Left lung (tissue), 10 donors: ENCODE measurements around the gene TAS2R40. TPM values are rescaled to one million over a fixed set of nuclear protein-coding genes. Genes with fewer than 3 reads are reported as not detected.

Source experiments
- ATAC-seq: fragments of 200-7000 bp; cut with Tn5 transposase; one replicate; pipeline ENCODE4 v1.9.1; 2020; ENCODE audit warnings: moderate library complexity
- DNase-seq, 4 donors: peaks; one replicate each; pipeline ENCODE4 v3.0.0-alpha.2; 2013 to 2020
- H3K27ac ChIP-seq, 2 donors: fragments of 200-600 bp; sonication (generic) in 1 of 2; one replicate each; pipeline versions ENCODE4 v1.5.0 to v1.8.0; 2020 to 2021
- H3K27me3 ChIP-seq, 2 donors: fragments of 200-600 bp; sonication (generic) in 1 of 2; one replicate each; pipeline versions ENCODE4 v1.5.0 to v1.8.0; 2020 to 2021
- H3K36me3 ChIP-seq, 2 donors: fragments of 200-600 bp; sonication (generic) in 1 of 2; one replicate each; pipeline versions ENCODE4 v1.5.0 to v1.8.0; 2020 to 2021
- H3K4me1 ChIP-seq, 2 donors: fragments of 200-600 bp; one replicate each; pipeline ENCODE4 v1.8.0; 2021
- H3K4me3 ChIP-seq, 2 donors: fragments of 200-600 bp; sonication (generic) in 1 of 2; one replicate each; pipeline versions ENCODE4 v1.5.0 to v1.8.0; 2020 to 2021; ENCODE audit warnings: mild to moderate bottlenecking in 1 of 2
- H3K9me3 ChIP-seq, 2 donors: fragments of 200-600 bp; sonication (generic) in 1 of 2; one replicate each; pipeline versions ENCODE4 v1.5.0 to v1.8.0; 2020 to 2021
- intact Hi-C, 2 donors: fragments of 100-400 bp; cut with DNase I; formaldehyde crosslinking; loops; one replicate each; pipeline versions ENCODE4 v1.11.2 to v1.14.2; 2022
- polyA plus RNA-seq, 6 donors: library from polyadenylated mRNA; unstranded; fragments of 120-200 nt; gene quantifications; one replicate each; pipeline ENCODE4 v1.2.1, GENCODE V29; 2013; ENCODE audit not compliant: insufficient read length in 6 of 6
- total RNA-seq, 2 donors: library from RNA; stranded (reverse); fragmentation: NEBNext Ultra II Directional; extraction: Animal tissue kit (Norgen Biotek cat#: 25700); gene quantifications; one replicate each; pipeline ENCODE4 v1.2.1, GENCODE V29; 2021
- TF ChIP-seq, protein P1 (sequence below), 2 donors: fragments of 200-600 bp; sonication (generic) in 1 of 2; IDR thresholded peaks; one replicate each; pipeline versions ENCODE4 v1.5.0 to v1.8.0; 2021; ENCODE audit warnings: antibody characterized with exemption in 2 of 2
- donor health status: DM: no; HTN: yes; CAD: no.
- donor health status: DM: no; HTN: no; CAD: no.

The TAS2R40 gene
- total and polyA plus RNA-seq, 8 donors: not detected

- no peak for ATAC-seq
- peaks cover 0 to 42% of the 10 kb centered on the region in 2 donors for H3K4me1 ChIP-seq
- no peaks in the 10 kb centered on the region for H3K9me3 ChIP-seq
- no peak for DNase-seq
- no peak overlapping the region for H3K4me3 ChIP-seq
- TF ChIP-seq, protein P1, sequence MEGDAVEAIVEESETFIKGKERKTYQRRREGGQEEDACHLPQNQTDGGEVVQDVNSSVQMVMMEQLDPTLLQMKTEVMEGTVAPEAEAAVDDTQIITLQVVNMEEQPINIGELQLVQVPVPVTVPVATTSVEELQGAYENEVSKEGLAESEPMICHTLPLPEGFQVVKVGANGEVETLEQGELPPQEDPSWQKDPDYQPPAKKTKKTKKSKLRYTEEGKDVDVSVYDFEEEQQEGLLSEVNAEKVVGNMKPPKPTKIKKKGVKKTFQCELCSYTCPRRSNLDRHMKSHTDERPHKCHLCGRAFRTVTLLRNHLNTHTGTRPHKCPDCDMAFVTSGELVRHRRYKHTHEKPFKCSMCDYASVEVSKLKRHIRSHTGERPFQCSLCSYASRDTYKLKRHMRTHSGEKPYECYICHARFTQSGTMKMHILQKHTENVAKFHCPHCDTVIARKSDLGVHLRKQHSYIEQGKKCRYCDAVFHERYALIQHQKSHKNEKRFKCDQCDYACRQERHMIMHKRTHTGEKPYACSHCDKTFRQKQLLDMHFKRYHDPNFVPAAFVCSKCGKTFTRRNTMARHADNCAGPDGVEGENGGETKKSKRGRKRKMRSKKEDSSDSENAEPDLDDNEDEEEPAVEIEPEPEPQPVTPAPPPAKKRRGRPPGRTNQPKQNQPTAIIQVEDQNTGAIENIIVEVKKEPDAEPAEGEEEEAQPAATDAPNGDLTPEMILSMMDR (IDR thresholded peaks at IDR 0.05): no peak
- H3K27ac ChIP-seq: no peak overlapping the region
- no peaks in the 10 kb centered on the region for H3K27me3 ChIP-seq
- intact Hi-C loops: no loop called here
- no peaks in the 10 kb centered on the region for H3K36me3 ChIP-seq
Observed at GRCh38 chr7:143247372-143247771, 25.5 kb downstream of the TAS2R40 start.

GRCh38 chr7:143248761-143249354 is 27.0 kb downstream of the TAS2R40 start:
- ATAC-seq (no peak), DNase-seq (no peak)
- intact Hi-C loops: no loop called here
- TF ChIP-seq, protein P1 (IDR thresholded peaks at IDR 0.05): no peak
- Histone ChIP-seq H3K27me3 (no peaks in the 10 kb centered on the region), H3K9me3 (no peaks in the 10 kb centered on the region), H3K27ac (no peak overlapping the region), H3K4me1 (peaks cover 0 to 38% of the 10 kb centered on the region in 2 donors), H3K4me3 (no peak overlapping the region), H3K36me3 (no peaks in the 10 kb centered on the region)

- no peak for DNase-seq
- Histone ChIP-seq H3K27me3 (no peaks in the 10 kb centered on the region), H3K9me3 (no peaks in the 10 kb centered on the region), H3K36me3 (no peaks in the 10 kb centered on the region), H3K27ac (no peak overlapping the region), H3K4me3 (no peak overlapping the region), H3K4me1 (peaks cover 0 to 25% of the 10 kb centered on the region in 2 donors)
- no peak for ATAC-seq
- intact Hi-C loops: no loop called here
- TF ChIP-seq, protein P1 (IDR thresholded peaks at IDR 0.05): no peak
Observed at GRCh38 chr7:143250199-143250598, 28.4 kb downstream of the TAS2R40 start.

DNA sequence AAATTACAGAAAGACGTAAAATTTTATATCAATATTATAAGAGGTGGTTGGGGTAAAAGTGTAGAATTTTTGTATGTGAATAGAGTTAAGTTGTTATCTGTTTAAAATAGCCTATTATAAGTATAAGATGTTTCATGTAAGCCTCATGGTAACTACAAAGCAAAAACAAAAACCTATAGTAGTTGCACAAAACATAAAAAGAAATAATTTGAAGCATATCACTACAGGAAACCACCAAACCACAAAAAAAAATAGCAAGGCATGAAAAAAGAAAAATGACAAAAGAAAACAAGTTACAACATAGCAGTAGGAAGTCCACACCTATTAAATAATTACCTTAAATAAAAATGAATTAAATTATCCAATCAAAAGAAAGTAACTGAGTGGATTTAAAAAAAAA is 29.0 kb downstream of the TAS2R40 start:
- Histone ChIP-seq H3K4me1 (peaks cover 0 to 19% of the 10 kb centered on the region in 2 donors), H3K27me3 (no peaks in the 10 kb centered on the region), H3K9me3 (no peaks in the 10 kb centered on the region), H3K36me3 (no peaks in the 10 kb centered on the region), H3K4me3 (no peak overlapping the region), H3K27ac (no peak overlapping the region)
- ATAC-seq (no peak), DNase-seq (no peak)
- intact Hi-C loops: no loop called here
- TF ChIP-seq, protein P1 (IDR thresholded peaks at IDR 0.05): no peak

DNA sequence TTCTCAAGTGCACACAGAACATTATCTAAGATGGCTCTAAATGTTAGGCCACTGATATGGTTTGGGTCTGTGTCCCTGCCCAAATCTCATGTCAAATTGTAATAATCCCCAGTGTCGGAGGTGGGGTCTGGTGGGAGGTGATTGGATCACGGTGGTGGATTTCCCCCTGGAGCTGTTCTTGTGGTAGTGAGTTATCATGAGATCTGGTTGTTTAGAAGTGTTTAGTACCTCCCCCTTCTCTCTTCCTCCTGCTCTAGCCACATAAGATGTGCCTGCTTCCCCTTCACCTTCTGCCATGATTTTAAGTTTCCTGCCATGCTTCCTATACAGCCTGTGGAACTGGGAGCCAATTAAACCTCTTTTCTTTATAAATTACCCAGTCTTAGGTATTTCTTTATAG is 30.2 kb downstream of the TAS2R40 start:
- Histone ChIP-seq H3K27me3 (no peaks in the 10 kb centered on the region), H3K4me3 (no peak overlapping the region), H3K36me3 (no peaks in the 10 kb centered on the region), H3K27ac (no peak overlapping the region), H3K9me3 (no peaks in the 10 kb centered on the region), H3K4me1 (peaks cover 0 to 19% of the 10 kb centered on the region in 2 donors)
- intact Hi-C loops: no loop called here
- no peak for DNase-seq
- ATAC-seq: no peak
- TF ChIP-seq, protein P1 (IDR thresholded peaks at IDR 0.05): no peak
